GM12873 (cell line): ENCODE data around the gene SYMPK.

Experiments used
- TF ChIP-seq, protein P1 (sequence below): IDR thresholded peaks from 2 replicates; pipeline ENCODE4 v1.5.1; 2012; ENCODE audit warnings: low read depth, mild to moderate bottlenecking, moderate library complexity, low read length, control low read depth; ENCODE audit not compliant: insufficient read depth; ENCODE audit errors: missing control alignments

SYMPK gene

DNA sequence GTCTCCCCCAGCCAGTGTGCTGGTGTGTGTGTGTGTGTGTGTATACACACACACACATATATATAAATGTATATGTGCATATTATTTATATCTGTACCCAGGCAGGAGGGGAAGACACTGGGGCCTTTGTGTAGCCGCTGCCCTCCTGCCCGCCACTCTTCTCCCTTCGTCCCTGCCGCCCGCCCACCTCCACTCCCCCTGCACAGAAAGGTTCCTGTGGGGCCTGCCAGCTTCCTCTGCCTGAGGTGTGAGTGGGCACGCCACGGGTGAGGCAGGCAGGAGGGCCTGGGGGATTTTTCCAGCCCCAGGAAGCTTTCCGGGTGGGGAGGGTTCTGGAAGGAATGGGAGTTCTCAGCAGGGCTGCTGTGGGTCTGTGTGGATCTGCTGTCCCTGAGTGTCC, 16.1 kb upstream of the SYMPK start:
- TF ChIP-seq, protein P1, sequence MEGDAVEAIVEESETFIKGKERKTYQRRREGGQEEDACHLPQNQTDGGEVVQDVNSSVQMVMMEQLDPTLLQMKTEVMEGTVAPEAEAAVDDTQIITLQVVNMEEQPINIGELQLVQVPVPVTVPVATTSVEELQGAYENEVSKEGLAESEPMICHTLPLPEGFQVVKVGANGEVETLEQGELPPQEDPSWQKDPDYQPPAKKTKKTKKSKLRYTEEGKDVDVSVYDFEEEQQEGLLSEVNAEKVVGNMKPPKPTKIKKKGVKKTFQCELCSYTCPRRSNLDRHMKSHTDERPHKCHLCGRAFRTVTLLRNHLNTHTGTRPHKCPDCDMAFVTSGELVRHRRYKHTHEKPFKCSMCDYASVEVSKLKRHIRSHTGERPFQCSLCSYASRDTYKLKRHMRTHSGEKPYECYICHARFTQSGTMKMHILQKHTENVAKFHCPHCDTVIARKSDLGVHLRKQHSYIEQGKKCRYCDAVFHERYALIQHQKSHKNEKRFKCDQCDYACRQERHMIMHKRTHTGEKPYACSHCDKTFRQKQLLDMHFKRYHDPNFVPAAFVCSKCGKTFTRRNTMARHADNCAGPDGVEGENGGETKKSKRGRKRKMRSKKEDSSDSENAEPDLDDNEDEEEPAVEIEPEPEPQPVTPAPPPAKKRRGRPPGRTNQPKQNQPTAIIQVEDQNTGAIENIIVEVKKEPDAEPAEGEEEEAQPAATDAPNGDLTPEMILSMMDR = no peak

DNA sequence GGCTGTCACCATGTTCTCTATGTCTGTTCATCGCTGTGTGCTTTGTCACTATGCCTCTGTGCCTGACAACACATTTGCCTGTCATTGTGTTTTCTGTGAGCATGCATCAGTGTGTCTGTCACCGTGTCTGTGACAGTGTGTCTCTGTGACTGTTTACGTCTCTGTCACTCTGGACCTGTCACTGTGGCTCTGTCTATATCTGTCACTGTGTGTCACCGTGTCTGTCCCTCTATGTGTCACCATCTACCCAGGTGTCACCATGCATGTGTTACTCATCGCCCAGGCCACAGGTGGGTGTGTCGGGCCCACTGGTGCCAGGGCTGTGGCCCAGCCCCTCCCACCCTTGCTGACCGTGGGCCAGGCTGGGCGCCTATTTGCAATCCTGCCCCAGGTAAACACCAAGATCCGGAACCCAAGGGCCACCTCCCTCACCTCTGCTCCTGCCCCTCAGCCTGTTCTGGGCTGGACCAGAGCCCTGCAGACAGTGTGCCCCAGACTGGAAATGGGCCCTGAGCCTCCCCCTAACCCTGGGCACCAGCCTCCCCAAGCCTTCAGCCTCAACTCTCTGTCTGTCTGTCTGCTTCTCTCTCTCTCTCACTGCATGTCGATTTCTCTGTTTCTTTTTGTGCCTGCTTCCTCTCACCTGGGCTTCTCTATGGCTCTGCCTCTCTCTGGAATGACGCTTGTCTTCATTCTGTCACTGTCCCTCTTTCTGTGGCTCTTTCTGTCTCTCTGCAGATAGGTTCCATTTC, 15.3 kb upstream of the SYMPK start:
- TF ChIP-seq, protein P1 = no peak

DNA sequence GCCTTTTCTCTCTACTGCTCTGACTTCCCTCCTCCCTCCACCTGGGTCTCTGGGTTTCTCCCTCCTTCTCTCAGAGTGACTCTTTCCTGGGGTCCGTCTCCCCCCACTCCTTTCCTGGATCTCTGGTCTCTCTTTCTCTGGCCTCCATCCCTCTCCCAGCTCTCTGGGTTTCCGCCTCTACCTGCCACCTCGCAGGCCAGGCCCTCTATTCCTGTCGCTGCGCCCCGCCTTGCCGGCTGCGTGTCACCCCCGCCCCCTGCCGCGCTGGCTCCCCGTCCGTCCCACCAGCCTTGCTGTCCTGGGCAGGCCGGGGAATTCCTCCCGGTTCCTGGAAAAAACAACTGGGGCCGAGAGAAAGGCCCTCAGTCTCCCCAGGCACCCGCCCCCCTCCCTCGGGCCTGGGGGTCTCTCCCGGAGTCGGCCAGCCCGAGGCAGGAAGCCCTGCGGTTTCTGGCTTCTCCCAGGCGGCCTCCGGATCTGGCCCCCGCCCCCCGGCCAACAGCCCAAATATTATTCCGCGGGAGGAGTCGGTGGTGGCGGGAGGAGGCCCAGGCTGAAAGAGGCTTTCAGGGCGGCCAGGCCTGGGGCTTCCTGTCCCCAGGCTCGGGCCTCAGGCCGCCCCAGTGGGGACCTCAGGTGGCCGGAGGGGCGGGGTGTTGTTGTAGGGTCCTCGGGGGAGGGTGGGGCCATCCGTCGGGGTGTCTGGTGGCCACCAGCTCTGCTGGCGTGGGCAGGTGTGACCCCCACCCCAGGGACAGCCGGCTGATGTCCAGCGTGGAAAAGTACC, 13.7 kb upstream of the SYMPK start:
- TF ChIP-seq, protein P1 = no peak

DNA sequence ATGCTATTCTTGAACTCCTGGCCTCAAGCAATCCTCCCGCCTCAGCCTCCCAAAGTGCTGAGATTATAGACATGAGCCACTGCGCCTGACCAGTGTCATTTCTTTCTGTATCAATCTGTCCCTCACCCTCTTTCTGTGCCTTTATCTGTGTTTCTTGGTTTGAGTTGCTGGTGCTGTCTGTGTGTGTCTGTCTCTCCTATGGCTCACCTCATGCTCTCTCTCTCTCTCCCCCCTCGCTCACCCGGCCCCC, 13.1 kb upstream of the SYMPK start:
- TF ChIP-seq, protein P1 = no peak

DNA sequence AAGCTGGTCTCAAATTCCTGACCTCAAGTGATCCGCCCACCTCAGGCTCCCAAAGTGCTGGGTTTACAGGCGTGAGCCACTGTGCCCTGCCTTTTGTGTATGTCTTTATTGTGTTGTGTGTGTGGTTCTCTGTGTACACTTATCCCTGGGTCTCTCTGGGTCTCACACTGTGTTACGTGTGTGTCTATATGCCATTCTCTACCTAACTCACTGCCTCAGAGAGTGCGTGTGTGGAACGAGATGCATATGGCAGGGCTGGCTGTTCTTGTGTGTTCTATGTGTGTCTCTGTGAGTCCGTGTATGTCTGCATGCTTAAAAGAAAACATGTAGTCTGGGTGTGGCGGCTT, 11.6 kb upstream of the SYMPK start:
- TF ChIP-seq, protein P1 = no peak

DNA sequence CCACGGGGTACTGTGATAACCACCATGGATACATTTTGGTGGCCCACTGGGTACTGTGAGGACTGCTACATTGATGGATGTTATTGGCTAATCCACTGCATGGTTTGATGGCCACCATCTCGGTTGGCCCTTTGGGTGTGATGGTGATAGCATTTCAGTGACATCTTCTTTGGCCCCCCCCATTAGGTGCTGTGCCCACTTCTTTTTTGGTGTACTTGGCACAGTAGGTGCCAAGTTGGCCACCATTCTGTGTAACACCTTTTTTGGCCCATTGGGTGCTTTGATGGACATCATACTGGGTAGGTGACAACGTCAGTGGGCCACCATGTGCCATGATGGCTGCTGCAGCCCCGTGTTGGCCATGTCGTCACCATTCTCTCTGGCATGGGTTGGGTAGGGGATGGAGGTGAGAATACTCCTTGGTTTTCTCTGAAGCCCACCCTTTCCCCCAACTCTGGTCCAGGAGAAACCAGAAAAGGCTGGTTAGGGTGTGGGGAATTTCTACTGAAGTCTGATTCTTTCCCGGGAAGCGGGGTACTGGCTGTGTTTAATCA, 10.3 kb upstream of the SYMPK start:
- TF ChIP-seq, protein P1 = no peak

DNA sequence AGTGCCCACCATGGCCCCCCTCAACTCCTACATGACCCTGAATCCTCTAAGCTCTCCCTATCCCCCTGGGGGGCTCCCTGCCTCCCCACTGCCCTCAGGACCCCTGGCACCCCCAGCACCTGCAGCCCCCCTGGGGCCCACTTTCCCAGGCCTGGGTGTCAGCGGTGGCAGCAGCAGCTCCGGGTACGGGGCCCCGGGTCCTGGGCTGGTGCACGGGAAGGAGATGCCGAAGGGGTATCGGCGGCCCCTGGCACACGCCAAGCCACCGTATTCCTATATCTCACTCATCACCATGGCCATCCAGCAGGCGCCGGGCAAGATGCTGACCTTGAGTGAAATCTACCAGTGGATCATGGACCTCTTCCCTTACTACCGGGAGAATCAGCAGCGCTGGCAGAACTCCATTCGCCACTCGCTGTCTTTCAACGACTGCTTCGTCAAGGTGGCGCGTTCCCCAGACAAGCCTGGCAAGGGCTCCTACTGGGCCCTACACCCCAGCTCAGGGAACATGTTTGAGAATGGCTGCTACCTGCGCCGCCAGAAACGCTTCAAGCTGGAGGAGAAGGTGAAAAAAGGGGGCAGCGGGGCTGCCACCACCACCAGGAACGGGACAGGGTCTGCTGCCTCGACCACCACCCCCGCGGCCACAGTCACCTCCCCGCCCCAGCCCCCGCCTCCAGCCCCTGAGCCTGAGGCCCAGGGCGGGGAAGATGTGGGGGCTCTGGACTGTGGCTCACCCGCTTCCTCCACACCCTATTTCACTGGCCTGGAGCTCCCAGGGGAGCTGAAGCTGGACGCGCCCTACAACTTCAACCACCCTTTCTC, 9.4 kb upstream of the SYMPK start:
- TF ChIP-seq, protein P1 = no peak
